H1 (cell line): ENCODE data around the gene SOCS7.

ENCODE experiments used
- BCL11A ChIP-seq, 2 experiments: IDR thresholded peaks; one replicate each; pipeline ENCODE4 v1.6.1; 2011; ENCODE audit warnings: low read depth in 2 of 2, low read length in 2 of 2, mild to moderate bottlenecking in 2 of 2
- FOSL1 ChIP-seq: IDR thresholded peaks from 2 replicates; pipeline ENCODE4 v1.6.1; 2011; ENCODE audit warnings: mild to moderate bottlenecking, low read depth, low read length, moderate library complexity; ENCODE audit not compliant: insufficient read depth
- HDAC6 ChIP-seq: IDR thresholded peaks from one replicate; pipeline ENCODE4 v1.7.1; 2012; ENCODE audit warnings: low read depth, mild to moderate bottlenecking, inconsistent platforms, low read length, moderate library complexity
- PHF8 ChIP-seq: fragments of 200-600 bp; sonication (generic); conservative IDR thresholded peaks from 2 replicates; pipeline ENCODE4 v1.7.1; 2012; ENCODE audit warnings: low read depth, mild to moderate bottlenecking, inconsistent platforms, low read length, moderate library complexity
- POLR2A ChIP-seq, 2 experiments: IDR thresholded peaks; 1 replicate in 1 of 2; 2 replicates in 1 of 2; pipeline ENCODE4 v1.6.1; 2011; ENCODE audit warnings: low read depth in 2 of 2, low read length in 2 of 2, mild to moderate bottlenecking in 2 of 2; ENCODE audit errors: control extremely low read depth in 1 of 2
- POLR2AphosphoS5 ChIP-seq: IDR thresholded peaks from 2 replicates; pipeline ENCODE4 v1.6.1; 2011; ENCODE audit warnings: low read depth, low read length
- POU5F1 ChIP-seq: IDR thresholded peaks from 2 replicates; pipeline ENCODE4 v1.6.1; 2011; ENCODE audit warnings: low read depth, mild to moderate bottlenecking, low read length, moderate library complexity
- TAF1 ChIP-seq: IDR thresholded peaks from 2 replicates; pipeline ENCODE4 v1.6.1; 2011; ENCODE audit warnings: mild to moderate bottlenecking, low read depth, low read length
- TF ChIP-seq, protein P1 (sequence below), 3 experiments: IDR thresholded peaks; 1 replicate in 2 of 3; 2 replicates in 1 of 3; pipeline versions ENCODE4 v1.5.1 to v1.6.1; 2011; ENCODE audit warnings: low read length in 3 of 3, mild to moderate bottlenecking in 3 of 3, inconsistent platforms in 2 of 3, low read depth in 1 of 3, moderate library complexity in 1 of 3; ENCODE audit not compliant: insufficient read depth in 1 of 3; ENCODE audit errors: control extremely low read depth in 1 of 3

DNA sequence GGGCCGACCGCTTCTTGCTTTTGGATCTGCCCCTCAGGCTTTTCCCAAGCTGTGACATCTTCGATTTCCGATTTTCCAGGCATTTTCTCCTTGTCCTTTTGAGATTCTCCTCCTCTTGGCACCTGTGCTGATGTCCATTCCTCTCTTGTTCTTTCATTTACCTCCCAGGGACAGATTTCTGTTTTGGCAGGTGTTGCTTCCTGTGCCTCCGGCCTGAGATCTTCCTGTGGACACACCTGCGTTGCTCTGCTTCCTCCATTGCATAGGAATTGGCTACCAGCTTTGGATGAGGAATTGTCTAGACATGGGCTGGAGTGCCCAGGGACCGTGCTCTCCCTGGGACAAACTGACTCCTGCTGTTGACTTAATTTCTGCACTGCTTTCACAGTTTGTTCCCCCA, 23.0 kb upstream of the SOCS7 start:
- no peak for TF ChIP-seq BCL11A (IDR thresholded peaks at IDR 0.05; ENCODE audit: low read depth in 2 of 2, low read length in 2 of 2)
- TF ChIP-seq, protein P1, sequence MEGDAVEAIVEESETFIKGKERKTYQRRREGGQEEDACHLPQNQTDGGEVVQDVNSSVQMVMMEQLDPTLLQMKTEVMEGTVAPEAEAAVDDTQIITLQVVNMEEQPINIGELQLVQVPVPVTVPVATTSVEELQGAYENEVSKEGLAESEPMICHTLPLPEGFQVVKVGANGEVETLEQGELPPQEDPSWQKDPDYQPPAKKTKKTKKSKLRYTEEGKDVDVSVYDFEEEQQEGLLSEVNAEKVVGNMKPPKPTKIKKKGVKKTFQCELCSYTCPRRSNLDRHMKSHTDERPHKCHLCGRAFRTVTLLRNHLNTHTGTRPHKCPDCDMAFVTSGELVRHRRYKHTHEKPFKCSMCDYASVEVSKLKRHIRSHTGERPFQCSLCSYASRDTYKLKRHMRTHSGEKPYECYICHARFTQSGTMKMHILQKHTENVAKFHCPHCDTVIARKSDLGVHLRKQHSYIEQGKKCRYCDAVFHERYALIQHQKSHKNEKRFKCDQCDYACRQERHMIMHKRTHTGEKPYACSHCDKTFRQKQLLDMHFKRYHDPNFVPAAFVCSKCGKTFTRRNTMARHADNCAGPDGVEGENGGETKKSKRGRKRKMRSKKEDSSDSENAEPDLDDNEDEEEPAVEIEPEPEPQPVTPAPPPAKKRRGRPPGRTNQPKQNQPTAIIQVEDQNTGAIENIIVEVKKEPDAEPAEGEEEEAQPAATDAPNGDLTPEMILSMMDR (IDR thresholded peaks at IDR 0.05; ENCODE audit: control extremely low read depth in 1 of 3, insufficient read depth in 1 of 3, low read depth in 1 of 3, low read length in 3 of 3) = no peak
- no peak for TF ChIP-seq POLR2A (IDR thresholded peaks at IDR 0.05; ENCODE audit: control extremely low read depth in 1 of 2, low read depth in 2 of 2, low read length in 2 of 2)
- TF ChIP-seq TAF1 = no peak
- no peak for TF ChIP-seq HDAC6
- TF ChIP-seq FOSL1 = no peak
- TF ChIP-seq POU5F1 = no peak
- no peak for TF ChIP-seq POLR2AphosphoS5
- TF ChIP-seq PHF8 = no peak
